ENCODE data around the gene KIF1C.
"Not testable (repeated sequence)": the region's sequence is repeated elsewhere in the genome, so short reads cannot be mapped to it uniquely, and the experiment has no call there.

Gene KIF1C

GRCh38 chr17:5000237-5000639 is 2.5 kb downstream of the KIF1C start:
- no peak for DNase-seq (ENCODE audit: low read depth in 3 of 3)

DNA sequence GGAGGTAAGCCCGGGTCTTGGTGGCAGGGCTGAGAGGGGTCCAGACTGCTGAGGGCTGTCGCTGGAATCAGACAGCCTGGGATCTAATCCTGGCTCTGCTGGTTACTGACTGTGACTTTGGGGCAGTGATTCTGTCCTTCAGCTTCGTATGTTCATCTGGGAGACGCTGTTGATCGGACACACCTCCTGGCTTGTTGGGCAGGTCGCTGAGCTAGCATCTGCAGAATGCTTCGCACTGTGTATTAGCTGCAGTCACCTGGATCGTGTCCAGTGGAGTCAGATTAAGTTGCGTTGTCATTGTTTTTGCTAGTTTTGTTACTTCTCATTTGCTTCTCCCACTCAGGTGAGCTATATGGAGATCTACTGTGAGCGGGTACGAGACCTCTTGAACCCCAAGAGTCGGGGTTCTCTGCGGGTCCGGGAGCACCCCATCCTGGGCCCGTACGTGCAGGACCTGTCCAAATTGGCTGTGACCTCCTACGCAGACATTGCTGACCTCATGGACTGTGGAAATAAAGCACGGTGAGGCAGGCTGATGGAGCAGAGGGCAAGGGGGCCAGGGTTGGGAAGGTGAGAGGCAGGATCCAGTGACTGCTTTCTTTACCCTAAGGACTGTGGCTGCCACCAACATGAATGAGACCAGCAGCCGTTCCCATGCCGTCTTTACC is 4.5 kb downstream of the KIF1C start:
- no peak for DNase-seq (ENCODE audit: low read depth in 3 of 3)

DNA sequence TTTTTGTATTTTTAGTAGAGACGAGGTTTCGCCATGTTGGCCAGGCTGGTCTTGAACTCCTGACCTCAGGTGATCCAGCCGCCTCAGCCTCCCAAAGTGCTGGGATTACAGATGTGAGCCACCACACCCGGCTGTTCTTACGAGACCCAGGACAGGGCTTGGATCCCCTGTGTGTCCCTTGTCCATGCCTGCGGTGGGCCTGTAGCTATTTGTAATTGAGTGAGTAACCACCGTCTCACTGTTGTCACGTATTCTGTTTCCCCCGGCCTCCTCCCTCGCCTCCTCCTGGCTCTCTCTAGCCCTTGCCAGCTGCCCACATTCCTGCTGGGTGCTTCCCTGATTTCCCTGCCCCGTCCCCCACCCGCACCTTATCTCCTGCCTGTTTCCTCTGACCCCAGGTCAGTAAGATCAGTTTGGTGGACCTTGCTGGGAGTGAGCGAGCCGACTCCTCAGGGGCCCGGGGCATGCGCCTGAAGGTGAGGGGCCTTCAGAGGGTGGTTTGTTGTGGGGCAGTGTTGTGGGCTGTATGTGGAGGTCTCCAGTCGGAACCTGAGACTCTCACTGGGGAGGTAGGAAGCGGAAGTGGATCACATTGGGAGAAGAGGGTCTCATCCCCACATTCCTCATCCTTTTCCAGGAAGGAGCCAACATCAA is 5.6 kb downstream of the KIF1C start:
- no peak for DNase-seq (ENCODE audit: low read depth in 3 of 3)

GRCh38 chr17:5011928-5012327 is 14.2 kb downstream of the KIF1C start:
- DNase-seq (ENCODE audit: low read depth in 3 of 3) = peak in 1 of 3 experiments; percentile 22

GRCh38 chr17:5014357-5014756 is 16.6 kb downstream of the KIF1C start:
- DNase-seq (ENCODE audit: low read depth in 3 of 3) = no peak

DNA sequence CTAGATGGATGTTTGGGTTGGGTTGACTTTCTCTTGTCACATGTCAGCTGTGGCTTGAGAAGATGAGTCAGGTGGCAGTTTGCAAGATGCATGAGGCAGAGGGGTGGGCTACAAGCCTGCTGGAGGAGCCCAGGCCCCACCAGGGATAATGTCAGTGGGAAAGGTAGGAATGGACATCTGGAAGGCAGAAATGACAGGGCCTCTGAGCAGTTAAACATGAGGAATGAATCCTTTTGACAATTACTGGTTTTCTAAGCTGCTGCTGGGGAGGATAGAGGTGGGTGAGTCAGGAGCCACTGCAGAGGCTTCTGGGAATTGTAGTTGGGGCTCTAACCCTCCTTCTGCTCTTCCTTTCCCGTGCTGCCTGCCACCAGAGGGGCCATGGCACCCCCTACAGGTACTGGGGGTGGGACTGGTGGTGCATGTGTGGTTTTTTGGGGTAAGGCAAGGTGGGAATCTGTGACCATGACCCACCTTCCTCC is 21.8 kb downstream of the KIF1C start:
- DNase-seq (ENCODE audit: low read depth in 3 of 3) = peak in 1 of 3 experiments; percentile 32

DNA sequence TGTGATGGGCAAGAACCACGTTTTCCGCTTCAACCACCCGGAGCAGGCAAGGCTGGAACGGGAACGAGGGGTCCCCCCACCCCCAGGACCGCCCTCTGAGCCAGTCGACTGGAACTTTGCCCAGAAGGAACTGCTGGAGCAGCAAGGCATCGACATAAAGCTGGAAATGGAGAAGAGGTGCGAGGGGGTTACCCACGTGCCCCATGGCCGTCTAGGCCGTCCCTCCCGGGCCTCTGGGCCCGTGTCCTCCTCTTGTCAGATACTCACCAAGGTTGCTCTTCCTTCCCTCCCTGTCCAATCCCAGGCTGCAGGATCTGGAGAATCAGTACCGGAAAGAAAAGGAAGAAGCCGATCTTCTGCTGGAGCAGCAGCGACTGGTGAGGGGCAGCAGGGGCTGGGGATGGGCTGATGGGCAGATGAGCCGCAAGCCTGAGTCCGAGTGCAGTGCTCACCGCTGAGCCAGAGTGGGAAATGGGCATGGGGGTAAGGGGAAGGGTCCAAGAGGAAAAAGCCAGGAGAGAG is 22.8 kb downstream of the KIF1C start:
- DNase-seq (ENCODE audit: low read depth in 3 of 3) = no peak

GRCh38 chr17:5022171-5022711 is 24.5 kb downstream of the KIF1C start:
- DNase-seq (ENCODE audit: low read depth in 3 of 3) = no peak

GRCh38 chr17:5023588-5024147 is 25.9 kb downstream of the KIF1C start:
- DNase-seq (ENCODE audit: low read depth in 3 of 3) = no peak

- no peak for DNase-seq (ENCODE audit: low read depth in 3 of 3)
Observed at GRCh38 chr17:5024604-5025003, 26.9 kb downstream of the KIF1C start.

- no peak for DNase-seq (ENCODE audit: low read depth in 3 of 3)
Observed at GRCh38 chr17:5027299-5027698, 29.5 kb downstream of the KIF1C start.

DNA sequence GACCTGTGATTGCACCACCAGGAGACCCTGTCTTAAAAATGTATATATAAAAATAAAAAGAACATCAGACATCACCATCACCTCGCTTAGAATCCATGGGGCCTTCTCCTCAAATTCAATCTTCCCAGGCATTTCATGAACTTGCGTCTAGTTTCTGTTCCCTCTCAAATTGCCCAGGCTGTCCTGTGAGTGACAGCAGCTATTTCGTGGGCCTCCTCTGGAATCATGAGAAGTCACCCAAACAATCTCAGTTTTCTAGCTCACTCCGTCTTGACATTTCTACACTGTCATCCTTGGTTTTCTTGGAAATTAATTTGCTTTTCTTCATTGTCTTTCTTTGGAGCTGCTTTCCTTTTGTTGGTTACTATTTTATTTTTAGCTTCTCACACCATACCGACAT is 30.2 kb downstream of the KIF1C start:
- DNase-seq (ENCODE audit: low read depth in 3 of 3) = no peak

DNA sequence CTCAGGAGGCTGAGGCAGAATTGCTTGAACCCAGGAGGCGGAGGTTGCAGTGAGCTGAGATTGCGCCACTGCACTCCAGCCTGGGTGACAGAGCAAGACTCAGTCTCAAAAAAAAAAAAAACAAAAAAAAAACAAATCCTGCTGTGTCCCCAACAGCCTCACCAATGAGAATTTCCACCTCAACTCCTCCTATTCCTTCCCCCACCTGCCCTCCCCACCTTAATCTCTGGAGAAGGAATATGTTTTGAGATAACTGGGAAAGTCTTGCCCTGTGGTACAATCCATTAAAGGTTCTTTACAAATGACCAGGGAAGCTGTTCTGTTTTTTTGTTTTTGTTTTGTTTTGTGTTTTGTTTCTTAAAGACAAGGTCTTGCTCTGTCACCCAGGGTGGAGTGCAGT is 32.4 kb downstream of the KIF1C start:
- DNase-seq (ENCODE audit: low read depth in 3 of 3) = not testable (repeated sequence)

DNA sequence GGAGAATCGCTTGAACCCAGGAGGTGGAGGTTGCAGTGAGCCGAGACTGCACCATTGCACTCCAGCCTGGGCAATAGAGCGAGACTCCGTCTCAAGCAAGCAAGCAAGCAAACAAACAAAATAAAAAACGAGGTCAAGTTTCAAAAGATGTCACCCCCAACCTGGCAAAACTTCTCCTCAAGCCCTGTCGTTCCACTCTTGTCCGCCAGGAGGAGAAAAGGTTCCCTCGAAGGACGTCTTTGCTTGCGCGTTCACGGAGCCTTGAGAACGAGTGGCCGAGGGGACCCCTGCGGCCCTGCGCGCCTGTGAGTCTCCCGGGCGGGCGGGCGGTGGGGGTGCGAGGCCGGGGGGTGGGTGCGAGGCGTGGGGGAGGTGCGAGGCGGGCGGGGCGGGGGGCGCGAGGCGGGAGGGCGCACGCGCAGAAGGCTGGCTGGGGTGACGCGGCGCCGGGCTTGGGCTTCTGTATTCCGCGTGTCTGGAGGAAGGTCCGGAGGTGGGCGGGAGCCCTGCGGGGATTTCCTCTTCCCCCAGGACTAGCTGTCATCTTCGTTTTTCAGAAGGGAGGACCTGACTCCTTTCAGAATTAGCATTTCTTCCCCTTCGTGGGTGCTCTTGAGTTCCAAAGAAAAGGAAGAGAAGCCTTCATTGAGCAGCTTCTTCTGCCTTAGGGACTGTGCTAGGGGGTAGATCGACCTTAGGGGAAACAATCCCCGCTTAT is 33.8 kb downstream of the KIF1C start:
- peak; percentile 74 to 87 (median 74) for DNase-seq (ENCODE audit: low read depth in 3 of 3)

- no peak for DNase-seq (ENCODE audit: low read depth in 3 of 3)
Observed at GRCh38 chr17:5032865-5033264, 35.1 kb downstream of the KIF1C start.

DNA sequence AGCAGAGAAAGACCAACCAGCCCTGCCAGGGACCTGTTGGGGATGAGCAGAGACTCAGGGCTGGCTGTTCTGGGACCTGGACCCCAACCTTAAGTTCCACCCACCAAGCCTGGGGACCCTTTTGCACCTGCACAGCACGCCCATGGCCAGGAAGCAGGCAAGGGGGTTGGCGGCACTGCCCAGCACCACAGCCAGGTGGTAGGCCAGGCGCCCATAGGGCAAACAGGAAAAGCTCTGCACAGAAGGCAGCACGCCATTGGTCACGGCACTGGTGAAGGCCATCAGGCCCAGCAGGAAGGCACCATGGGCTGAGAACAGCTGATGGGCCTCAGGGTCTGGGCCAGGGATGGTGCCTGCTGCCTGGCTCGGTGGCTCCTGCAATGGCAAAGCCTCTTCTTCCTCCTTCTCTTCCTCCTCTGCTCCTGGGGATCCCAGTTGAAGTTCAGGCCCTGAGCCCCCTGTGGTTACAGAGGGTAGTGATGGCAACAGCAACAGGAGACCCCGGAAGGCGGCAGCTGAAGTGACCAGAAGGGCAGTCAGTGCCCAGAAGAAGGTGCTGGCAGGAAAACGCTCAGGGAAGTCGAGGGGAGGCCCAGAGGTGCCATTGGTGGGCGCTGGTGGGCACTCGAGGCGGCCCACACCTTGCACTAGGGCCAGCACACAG is 35.7 kb downstream of the KIF1C start:
- DNase-seq (ENCODE audit: low read depth in 3 of 3) = no peak

DNA sequence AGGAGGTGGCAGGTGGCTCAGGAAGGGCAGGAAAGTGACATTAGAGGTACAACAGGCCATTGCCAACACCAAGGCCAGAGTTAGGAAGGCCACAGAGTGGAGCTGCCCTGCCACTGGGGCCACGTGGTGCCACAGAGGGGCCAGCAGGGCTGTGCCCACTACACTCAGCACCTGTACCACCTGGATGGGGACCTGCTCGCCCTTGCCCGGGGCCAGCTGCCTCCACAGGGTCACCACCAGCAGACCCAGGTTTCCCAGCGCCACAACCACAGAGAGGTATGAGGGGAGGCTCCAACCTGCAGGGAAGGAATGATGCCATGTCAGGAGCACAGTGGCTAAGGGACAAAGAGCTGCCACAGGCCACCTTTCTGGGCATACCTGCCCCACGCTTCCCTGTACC is 36.3 kb downstream of the KIF1C start:
- no peak for DNase-seq (ENCODE audit: low read depth in 3 of 3)

DNA sequence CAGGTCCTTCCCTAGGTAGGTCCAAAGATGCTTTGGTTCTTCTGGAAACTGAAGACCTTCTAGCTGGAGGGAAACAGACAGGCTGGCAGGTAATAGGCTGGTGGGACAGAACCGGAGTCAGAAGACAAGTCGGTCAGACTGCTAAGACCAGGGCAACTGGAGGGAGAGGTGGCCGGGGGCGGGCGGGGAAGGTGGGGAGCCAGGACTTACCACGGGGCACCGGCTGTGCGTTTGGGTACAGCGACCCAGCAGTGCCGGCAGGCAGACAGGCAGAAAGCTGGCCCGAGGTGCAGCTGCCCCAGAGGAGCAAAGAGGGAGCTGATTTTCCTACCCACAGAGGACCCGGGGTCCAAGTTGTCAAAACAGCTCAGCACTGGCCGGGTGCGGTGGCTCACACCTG is 36.9 kb downstream of the KIF1C start:
- DNase-seq (ENCODE audit: low read depth in 3 of 3) = no peak

GRCh38 chr17:5035315-5035714 is 37.6 kb downstream of the KIF1C start, which contains the start of gene SLC52A1:
TSS of gene SLC52A1 (minus strand) at chr17:5035426. CDS start at chr17:5034606, 820 bp downstream.
- no peak for DNase-seq (ENCODE audit: low read depth in 3 of 3)

DNA sequence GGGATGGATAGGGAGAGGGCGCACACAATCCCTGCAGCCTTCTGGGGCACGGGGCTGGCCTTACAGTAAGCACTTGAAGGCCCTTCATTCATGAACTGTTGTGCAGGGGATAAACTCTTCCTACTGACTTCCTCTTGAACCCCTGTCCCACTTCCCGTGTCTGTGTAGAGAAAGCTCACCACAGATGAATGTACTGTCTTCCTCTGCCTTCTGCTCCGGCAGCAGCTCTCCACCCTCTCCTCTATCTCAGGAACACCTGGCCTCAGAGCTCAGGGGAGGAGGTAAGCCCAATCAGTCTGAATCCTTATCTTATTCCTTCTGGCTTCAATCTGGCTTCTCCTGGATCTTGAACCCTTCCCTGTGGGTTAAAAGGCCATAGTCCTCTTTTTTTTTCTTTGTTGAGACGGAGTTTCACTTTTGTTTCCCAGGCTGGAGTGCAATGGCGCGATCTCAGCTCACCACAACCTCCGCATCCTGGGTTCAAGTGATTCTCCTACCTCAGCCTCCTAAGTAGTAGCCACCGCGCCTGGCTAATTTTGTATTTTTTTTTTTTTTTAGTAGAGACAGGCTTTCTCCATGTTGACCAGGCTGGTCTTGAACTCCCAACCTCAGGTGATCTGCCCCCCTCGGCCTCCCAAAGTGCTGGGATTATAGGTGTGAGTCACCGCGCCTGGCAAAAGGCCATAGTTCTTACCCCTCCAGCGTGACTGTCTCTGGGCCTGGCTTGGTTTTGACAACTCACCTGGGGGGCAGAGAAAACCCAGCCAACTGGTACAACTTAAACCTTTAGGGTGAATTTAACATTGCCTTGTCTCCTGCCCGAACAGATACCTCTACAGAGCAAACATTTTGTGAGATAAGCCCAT is 44.6 kb downstream of the KIF1C start:
- no peak for DNase-seq (ENCODE audit: low read depth in 3 of 3)

Data from stimulated activated CD4-positive, alpha-beta T cell treated with anti-CD3 and anti-CD28 coated beads, TNF-alpha, amount 100 ng/mL, for 24 hours (primary cell).